NCI-H226 (cell line): ENCODE measurements around the gene ZNF280D.

Experiments used
- DNase-seq: peaks from one replicate; pipeline ENCODE4 v3.0.0-alpha.2; 2015

ZNF280D gene

DNA sequence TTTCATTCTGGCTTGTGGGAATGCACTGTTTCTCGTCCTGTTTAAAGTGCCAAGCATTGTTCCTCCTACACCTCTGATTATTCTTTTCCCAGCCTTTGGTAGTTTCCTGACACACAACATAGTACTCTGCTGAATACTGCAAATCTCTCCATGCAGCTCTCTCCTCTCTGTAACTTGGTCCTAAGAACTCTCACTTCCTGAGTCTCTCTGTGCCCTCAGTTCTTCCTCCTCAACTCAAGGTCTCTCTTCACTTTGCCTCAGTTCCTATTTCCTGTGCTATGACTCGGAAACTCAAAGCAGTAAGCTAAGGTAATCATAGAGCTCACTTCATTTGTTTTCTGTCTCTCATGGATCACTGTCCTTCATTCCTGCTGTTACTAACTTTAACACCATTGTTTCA is 113.4 kb downstream of the ZNF280D start:
- no peak for DNase-seq

DNA sequence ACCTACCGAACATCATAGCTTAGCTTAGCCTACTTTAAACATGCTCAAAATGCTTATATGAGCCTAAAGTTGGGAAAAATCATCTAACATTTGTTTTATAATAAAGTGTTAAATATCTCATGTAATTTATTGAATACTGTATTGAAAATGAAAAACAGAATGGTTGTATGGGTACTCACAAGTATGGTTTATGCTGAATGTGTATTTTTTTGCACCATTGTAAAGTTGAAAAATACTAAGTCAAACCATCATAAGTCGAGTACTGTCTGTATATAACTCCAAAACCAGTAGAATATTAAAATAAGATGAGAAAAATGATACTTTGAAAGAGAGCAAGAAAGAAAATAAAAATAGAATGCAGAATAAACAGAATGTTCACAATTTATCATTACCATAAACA is 115.7 kb downstream of the ZNF280D start:
- no peak for DNase-seq

GRCh38 chr15:56616551-56616950 is 116.8 kb downstream of the ZNF280D start:
- no peak for DNase-seq

DNA sequence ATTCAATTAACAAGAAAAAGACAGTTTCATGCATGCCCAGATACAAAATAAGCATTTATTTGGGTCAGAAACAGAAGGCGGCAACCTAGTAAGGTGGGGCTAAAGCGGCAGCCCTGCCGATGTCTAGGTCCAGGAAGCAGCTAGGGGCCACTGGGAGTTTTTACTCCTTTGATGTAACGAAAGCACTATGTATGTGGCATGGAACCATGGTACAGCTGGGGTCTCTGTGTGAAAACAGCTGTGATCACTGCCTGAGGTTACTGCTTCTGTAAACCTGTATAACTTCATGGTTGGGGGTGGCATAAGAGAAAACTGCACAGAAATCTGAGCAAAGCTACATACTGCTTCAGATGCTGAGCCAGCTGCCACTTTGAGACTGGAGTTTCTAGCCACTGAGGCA is 119.5 kb downstream of the ZNF280D start:
- no peak for DNase-seq

- no peak for DNase-seq
These were observed 124.3 kb downstream of the ZNF280D start for GRCh38 chr15:56608993-56609392.

- no peak for DNase-seq
These were observed 125.0 kb downstream of the ZNF280D start for GRCh38 chr15:56608140-56608778.

DNA sequence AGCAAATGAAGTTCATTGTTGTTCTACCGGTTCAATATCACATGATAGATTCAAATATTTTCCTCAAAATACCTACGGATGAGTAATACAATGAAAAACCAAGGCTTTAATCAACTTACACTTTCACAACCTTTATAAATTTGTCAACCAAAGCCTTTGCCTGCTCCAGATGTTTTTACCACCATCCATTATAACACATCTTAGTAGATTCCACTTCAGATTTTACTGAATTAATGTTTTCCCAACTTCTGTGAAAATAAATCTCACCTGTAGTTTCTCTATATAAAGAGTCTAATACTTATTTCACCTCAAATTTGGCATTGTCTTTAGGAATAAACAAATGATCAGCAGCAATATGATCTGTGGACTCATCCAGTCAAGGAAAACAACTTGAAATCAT is 131.1 kb downstream of the ZNF280D start:
- DNase-seq: no peak

DNA sequence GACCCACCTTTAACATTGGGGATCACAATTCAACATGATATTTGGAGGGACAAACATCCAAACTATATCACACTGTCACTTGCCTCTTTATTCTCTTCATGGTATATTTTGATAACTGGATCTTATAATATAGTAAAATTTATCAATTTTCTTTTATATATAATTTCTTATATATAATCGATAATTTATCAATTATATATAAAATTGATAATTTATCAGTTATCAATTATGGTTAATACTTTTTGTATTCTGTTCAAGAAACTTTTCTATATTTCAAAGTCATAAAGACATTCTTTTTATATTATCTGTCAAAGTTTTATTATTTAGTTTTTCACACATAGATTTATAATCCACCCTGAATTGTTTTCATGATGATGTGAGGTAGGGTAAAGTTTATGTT is 132.9 kb downstream of the ZNF280D start:
- DNase-seq: no peak

GRCh38 chr15:56598991-56599390 is 134.3 kb downstream of the ZNF280D start:
- DNase-seq: peak; percentile 63

DNA sequence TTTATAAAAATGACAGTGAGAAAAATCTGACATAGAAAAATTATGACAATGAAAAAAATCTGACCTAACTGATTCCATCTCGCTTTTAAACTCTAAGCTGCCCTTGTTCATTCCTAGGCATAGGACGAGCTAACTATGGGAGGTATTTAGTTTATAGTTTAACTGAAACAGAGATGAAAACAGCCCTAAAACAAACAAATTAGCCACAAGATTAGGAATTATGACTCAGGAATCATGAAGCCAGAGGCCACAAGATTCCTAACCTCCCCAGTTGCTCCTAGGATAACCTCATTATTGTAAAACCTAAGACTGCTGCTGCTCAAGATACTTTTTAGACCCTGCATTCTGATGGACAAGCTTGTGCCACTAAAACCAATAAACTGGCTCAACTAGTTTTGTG is 145.6 kb downstream of the ZNF280D start:
- peak; percentile 50 for DNase-seq

- no peak for DNase-seq
These were observed 147.1 kb downstream of the ZNF280D start for GRCh38 chr15:56586206-56586605.

- DNase-seq: peak; percentile 47
These were observed 150.5 kb downstream of the ZNF280D start for GRCh38 chr15:56582785-56583184.
